Measurements from ENCODE around the gene YTHDF1. TPM values are rescaled to one million over a fixed set of nuclear protein-coding genes. Genes with fewer than 3 reads are reported as not detected.

YTHDF1 gene
- total and polyA plus RNA-seq, 2 donors (not counting 1 experiment from before 2014, with no cell fraction given) = 16.3 to 25.9 TPM

- no peak for DNase-seq (ENCODE audit: low read depth in 2 of 2)
- Histone ChIP-seq H3K79me2 (ENCODE audit: control insufficient read depth, insufficient read depth, low read length) (no peaks in the 10 kb centered on the region), H3K9ac (ENCODE audit: insufficient read depth, low read length) (no peak overlapping the region), H3K27me3 (ENCODE audit: control insufficient read depth, insufficient read depth, low read length) (peaks cover 2% of the 10 kb centered on the region), H3K4me2 (ENCODE audit: extremely low read depth, insufficient read depth, low read length) (no peak overlapping the region), H3K4me3 (replicated peaks in 1 of 4; ENCODE audit: control extremely low read depth in 1 of 4, insufficient read depth in 1 of 4, low read depth in 3 of 4, low read length in 4 of 4) (no peak overlapping the region), H3K9me3 (ENCODE audit: control insufficient read depth, insufficient read depth, low read depth, low read length) (no peaks in the 10 kb centered on the region), H3K27ac (ENCODE audit: insufficient read depth, low read length) (no peak overlapping the region), H3K4me1 (ENCODE audit: control insufficient read depth, extremely low read depth, insufficient read depth, low read length) (no peaks in the 10 kb centered on the region), H3K36me3 (ENCODE audit: control insufficient read depth, insufficient read depth, low read length) (no peaks in the 10 kb centered on the region), H4K20me1 (ENCODE audit: control insufficient read depth, extremely low read depth, insufficient read depth, low read length) (no peaks in the 10 kb centered on the region), H2AFZ (ENCODE audit: low read length) (no peak overlapping the region)
- no peak for TF ChIP-seq EZH2 (IDR thresholded peaks at IDR 0.05; ENCODE audit: low read length, missing control alignments)
- TF ChIP-seq CTCF (conservative IDR thresholded peaks at IDR 0.05 in 1 of 2, IDR thresholded peaks at IDR 0.05 in 1 of 2; ENCODE audit: low read depth in 1 of 2, low read length in 2 of 2) = no peak
These were observed 49.5 kb downstream of the YTHDF1 start for GRCh38 chr20:63166193-63167020.

- Histone ChIP-seq H3K27me3 (ENCODE audit: control insufficient read depth, insufficient read depth, low read length) (peaks cover 2% of the 10 kb centered on the region), H2AFZ (ENCODE audit: low read length) (no peak overlapping the region), H3K9me3 (ENCODE audit: control insufficient read depth, insufficient read depth, low read depth, low read length) (no peaks in the 10 kb centered on the region), H3K27ac (ENCODE audit: insufficient read depth, low read length) (no peak overlapping the region), H3K4me2 (ENCODE audit: extremely low read depth, insufficient read depth, low read length) (no peak overlapping the region), H4K20me1 (ENCODE audit: control insufficient read depth, extremely low read depth, insufficient read depth, low read length) (no peaks in the 10 kb centered on the region), H3K79me2 (ENCODE audit: control insufficient read depth, insufficient read depth, low read length) (no peaks in the 10 kb centered on the region), H3K9ac (ENCODE audit: insufficient read depth, low read length) (no peak overlapping the region), H3K4me3 (replicated peaks in 1 of 4; ENCODE audit: control extremely low read depth in 1 of 4, insufficient read depth in 1 of 4, low read depth in 3 of 4, low read length in 4 of 4) (no peak overlapping the region), H3K4me1 (ENCODE audit: control insufficient read depth, extremely low read depth, insufficient read depth, low read length) (no peaks in the 10 kb centered on the region), H3K36me3 (ENCODE audit: control insufficient read depth, insufficient read depth, low read length) (no peaks in the 10 kb centered on the region)
- TF ChIP-seq CTCF (conservative IDR thresholded peaks at IDR 0.05 in 1 of 2, IDR thresholded peaks at IDR 0.05 in 1 of 2; ENCODE audit: low read depth in 1 of 2, low read length in 2 of 2) (no peak), EZH2 (IDR thresholded peaks at IDR 0.05; ENCODE audit: low read length, missing control alignments) (no peak)
- DNase-seq (ENCODE audit: low read depth in 2 of 2) = no peak
These were observed 50.4 kb downstream of the YTHDF1 start for GRCh38 chr20:63165356-63166192.

All from fibroblast of lung (primary cell).